NCI-H2081 (cell line): ENCODE data around the gene CEP192.

Experiments
- DNase-seq, 2 experiments: peaks; one replicate each; lab custom pipeline; 2025; lab: John Stamatoyannopoulos, UW

CEP192 gene

GRCh38 chr18:13103366-13103765 lies 112.2 kb downstream of the CEP192 start:
- no peak for DNase-seq

- no peak for DNase-seq
Observed at GRCh38 chr18:13105059-13105458, 113.9 kb downstream of the CEP192 start.

- no peak for DNase-seq
Observed at GRCh38 chr18:13107074-13107473, 115.9 kb downstream of the CEP192 start.

GRCh38 chr18:13108330-13108729 lies 117.2 kb downstream of the CEP192 start:
- no peak for DNase-seq

- DNase-seq: no peak
Observed at GRCh38 chr18:13110559-13110958, 119.4 kb downstream of the CEP192 start.

- DNase-seq: peak; percentile 16 to 34
Observed at GRCh38 chr18:13112982-13113381, 121.8 kb downstream of the CEP192 start.

- no peak for DNase-seq
Observed at GRCh38 chr18:13120255-13120654, 129.1 kb downstream of the CEP192 start.

GRCh38 chr18:13120983-13121441 lies 129.8 kb downstream of the CEP192 start:
- no peak for DNase-seq

GRCh38 chr18:13124411-13124810 lies 133.2 kb downstream of the CEP192 start:
- DNase-seq: no peak

- DNase-seq: no peak
Observed at GRCh38 chr18:13125191-13125590, 134.0 kb downstream of the CEP192 start.

GRCh38 chr18:13126966-13127598 lies 135.9 kb downstream of the CEP192 start:
- DNase-seq: no peak

GRCh38 chr18:13131283-13131682 lies 140.1 kb downstream of the CEP192 start:
- no peak for DNase-seq

GRCh38 chr18:13134551-13135401 lies 143.6 kb downstream of the CEP192 start:
- no peak for DNase-seq

GRCh38 chr18:13136056-13136903 lies 145.1 kb downstream of the CEP192 start:
- DNase-seq: no peak

- no peak for DNase-seq
Observed at GRCh38 chr18:13136904-13137669, 145.9 kb downstream of the CEP192 start.

GRCh38 chr18:13137670-13138419 lies 146.7 kb downstream of the CEP192 start:
- DNase-seq: no peak

GRCh38 chr18:13138420-13139139 lies 147.4 kb downstream of the CEP192 start:
- DNase-seq: no peak

- DNase-seq: no peak
Observed at GRCh38 chr18:13139885-13140450, 148.8 kb downstream of the CEP192 start.

- DNase-seq: no peak
Observed at GRCh38 chr18:13141209-13141608, 150.0 kb downstream of the CEP192 start.

- no peak for DNase-seq
Observed at GRCh38 chr18:13145636-13146190, 154.6 kb downstream of the CEP192 start.
